Measurements from ENCODE around the gene UNC119B.

Gene UNC119B

DNA sequence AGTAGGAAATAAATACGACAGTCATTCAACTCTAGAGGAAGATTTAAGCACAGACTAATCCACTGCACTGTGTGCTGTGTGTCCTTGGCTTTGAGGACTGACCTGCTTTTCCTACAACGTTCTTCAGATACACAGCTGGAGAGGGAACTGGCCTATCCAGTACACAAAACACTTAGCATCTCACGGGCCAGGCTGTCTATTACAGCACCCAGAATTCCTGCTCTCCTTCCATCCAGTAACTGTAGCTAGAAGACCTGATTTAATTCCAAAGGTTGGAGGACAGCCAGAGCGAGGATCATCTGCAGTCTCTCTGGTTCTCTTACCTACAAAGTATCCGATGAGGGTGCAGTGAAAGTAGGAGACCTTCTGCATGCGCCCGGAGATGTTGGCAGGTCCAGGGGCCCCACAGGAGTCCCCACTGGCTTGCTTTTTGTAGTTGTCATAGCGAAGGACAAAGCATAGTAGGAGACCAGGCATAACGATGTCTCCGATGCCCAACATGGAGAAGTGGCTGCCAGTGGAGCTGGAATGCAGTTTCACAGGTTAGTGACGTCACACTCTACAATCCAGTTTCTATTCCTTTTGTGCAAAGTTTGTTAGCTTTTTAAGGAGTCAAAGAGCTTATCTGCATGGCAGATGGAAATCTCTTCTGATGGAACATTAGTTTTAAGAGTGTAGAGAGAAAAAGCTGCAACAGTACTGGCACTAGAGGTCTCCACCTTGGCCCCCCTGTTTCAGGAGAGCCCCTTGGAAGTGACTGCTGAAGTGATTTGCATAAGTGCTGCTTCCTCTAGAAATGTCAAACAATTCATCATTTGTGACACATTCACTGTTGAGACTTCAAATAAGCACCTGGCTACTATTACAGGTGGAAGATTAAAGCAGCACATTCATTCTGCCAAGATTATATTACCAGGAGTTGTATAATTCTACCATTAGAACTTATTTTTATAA, 57.1 kb downstream of the UNC119B start:
- DNase-seq (ENCODE audit: low spot score), result no peak

DNA sequence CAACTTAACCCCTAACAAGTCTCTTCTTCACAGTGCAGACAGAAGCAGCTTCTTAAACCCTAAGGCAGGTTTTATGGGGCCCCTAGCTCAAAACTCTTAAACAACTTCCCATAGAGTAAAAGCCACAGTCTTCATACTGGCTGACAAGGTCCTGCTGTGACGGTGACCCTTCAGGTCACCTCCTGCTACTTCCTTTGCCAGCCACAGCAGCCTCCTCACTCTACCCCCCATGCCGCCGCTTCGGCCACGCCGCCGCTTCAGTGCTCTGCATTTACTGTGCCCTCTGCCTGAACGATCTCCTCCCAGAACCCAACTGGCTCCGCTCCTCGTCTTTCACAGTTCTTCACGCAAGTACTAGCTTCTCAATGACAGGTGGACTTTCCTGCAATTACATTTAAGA, 60.8 kb downstream of the UNC119B start:
- no peak for DNase-seq (ENCODE audit: low spot score)

Measured in D341Med (cell line).